HG03571 (cell line): ENCODE measurements around the gene DCC.

Source experiments
- ATAC-seq: cut with Tn5 transposase; IDR thresholded peaks from one replicate; pipeline ENCODE4 v1.9.1; 2021; ENCODE audit not compliant: unreplicated experiment

DCC gene

GRCh38 chr18:53147472-53147871, 807.5 kb downstream of the DCC start:
- ATAC-seq: no peak

DNA sequence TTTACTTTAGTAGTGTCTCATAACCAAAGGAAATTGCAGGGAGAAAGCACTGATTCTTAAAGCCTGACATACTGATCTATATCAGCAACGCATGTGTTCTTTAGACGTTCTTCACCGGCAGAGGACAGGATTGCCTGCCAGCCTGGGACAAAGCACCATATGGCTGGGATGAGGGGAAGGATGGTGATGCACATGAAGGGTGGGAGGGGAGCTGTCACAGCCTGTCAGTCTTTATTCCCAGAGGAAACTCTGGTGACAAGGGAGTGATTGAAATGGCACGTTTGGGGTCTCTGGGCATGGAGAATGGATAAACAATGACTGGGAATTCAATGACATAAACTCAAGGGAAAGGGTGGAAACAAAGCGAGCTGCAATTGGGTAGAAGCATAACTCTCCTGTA, 808.1 kb downstream of the DCC start:
- ATAC-seq: no peak

GRCh38 chr18:53152476-53152875, 812.5 kb downstream of the DCC start:
- ATAC-seq: no peak

GRCh38 chr18:53153281-53153680, 813.3 kb downstream of the DCC start:
- ATAC-seq: no peak

GRCh38 chr18:53153800-53154199, 813.8 kb downstream of the DCC start:
- no peak for ATAC-seq

DNA sequence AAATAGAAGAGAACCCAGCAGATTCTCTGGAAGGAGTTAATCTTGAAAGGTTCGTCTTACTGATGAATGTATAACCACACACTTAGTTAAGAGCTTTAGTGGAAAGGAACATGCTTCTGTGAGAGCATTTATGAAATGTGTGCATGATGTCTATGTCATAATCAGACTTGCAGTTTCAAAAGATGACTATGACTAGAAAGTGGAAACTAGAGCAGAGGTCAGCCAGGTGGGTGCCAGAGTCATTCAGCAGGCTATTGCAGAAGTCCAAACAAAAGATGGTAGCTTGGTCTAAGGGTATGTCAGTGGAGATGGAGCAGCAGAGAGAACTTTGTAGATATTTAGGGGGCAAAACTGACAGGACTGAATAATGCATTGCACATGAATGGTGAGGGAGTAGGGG, 825.8 kb downstream of the DCC start:
- ATAC-seq: no peak

DNA sequence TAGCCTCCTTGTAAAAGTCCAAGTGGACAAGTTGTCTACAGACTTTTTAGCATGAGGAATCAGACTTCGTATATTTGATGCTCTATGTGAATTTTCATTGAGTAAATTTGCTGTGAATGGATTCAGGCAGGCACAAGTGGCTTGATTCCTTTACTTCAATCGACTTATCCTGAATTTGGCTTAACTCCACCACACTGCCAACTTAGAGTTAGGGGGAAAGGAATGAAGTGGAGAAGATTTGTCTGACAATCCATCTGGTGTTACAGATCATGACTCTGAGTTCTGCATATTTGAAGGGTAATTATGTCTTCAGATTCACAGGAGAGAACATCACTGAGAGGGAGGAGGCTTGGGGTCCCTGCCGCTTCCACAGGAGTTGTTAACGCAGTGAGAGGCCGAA, 829.3 kb downstream of the DCC start:
- no peak for ATAC-seq

DNA sequence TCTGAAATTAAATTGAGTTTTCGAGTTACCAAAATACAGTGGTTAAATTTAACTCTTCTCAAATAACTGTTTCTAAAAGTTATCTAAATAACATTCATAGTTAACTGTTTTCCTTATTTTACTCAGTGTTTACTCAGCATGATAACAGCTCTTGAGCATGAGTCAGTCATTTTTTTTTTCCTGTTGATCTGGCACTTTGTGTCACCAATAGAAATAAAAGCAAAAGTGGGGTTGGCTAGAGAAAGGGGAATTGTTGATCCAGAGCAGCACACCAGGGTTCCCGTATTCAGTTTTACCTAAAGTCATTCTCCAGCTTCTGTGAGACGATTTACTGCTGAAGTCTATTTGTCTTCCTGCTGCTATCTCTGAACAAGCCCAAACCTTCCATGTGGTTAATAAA, 851.6 kb downstream of the DCC start:
- no peak for ATAC-seq

DNA sequence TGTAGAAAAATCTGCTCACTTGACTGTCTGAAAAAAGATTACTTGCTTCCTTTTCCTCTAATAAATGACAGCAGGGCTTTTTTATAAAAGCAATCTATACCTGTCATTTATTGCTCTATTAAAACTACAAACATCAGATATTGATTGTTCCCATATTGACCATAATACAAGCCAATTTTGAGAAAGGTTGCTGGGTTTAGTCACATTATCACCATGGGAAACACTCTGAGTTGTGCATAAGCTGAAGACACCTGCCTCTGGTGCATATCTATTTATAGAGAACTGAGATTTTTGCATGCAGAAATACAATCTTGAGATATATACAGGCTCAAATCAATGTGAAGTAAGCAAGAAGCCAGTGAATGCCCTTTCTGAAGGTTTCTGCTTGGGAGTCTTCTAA, 853.9 kb downstream of the DCC start:
- no peak for ATAC-seq

- ATAC-seq: no peak
These were observed 879.9 kb downstream of the DCC start for GRCh38 chr18:53219853-53220252.

GRCh38 chr18:53224128-53224778, 884.3 kb downstream of the DCC start:
- ATAC-seq: no peak

DNA sequence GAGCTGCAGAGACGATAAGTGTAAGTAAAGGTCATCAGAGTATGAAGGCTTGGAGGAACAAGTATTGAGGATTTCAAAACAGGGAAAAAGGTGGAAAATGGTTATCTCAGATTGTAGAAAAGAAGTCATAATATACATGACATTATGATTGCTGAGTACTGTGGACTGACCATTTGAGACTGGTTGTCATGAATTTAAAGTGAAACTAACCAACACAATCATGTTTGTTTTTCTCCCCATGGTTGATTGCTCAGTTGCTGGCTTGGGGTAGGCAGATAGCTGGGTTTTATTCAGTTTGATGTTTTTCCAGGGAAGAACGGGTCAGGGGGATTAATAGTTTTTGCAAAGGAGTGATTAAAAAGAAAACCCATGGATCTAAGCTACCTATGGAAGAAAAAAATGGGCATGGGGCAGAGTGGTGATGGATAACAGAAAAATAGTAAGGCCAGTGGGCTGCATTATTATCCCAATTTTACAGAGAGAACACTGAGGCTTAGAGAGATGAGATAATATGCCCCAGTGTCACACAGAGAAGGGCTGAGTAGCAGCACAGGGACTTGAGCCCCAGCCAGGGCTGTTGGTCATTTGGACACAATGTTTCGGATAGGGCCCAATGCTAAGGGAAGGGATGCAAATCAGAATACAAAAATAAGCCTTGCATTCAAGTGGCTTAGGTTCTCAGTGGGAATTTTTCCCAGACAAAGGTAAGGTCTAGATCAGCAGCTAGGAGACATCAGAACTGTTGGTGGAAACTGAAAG, 885.7 kb downstream of the DCC start:
- no peak for ATAC-seq

- ATAC-seq: no peak
These were observed 894.6 kb downstream of the DCC start for GRCh38 chr18:53234610-53235009.

GRCh38 chr18:53241161-53241560, 901.2 kb downstream of the DCC start:
- no peak for ATAC-seq

DNA sequence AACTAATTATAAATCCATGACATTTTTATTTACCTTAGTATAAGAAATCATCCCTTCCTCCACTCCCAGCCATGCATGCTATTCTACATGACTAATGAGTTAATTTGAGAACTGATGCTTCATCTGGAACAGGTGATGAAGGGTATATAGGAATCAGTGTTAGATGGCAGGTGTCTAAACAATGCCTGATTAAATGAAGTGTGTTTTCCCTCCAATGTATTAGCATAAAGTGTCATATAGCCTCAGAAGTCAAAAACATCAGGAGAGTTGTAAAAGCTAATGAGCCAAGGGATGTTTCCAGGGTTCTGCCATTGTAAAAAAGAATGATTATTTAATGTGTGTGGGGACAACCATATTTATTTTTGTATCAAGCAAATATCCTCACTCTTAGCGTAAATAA, 913.8 kb downstream of the DCC start:
- ATAC-seq: no peak

DNA sequence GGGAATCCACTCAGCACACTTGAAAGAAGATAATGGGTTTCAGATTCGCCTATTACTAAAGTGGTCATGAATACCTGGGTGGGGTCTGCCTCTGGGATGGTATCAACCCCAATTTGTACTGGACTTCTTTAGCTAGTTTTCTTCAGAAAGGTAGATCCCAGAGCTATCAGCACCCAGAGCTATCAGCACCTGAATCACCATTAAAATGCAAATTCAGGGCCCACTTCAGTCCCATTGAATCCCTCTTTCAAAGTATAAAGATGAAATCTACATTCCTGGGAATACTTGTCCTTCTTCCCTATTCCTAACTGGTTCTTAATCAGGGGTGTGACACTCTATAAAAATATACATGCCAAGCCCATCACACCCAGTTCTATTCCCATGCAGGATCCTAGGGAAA, 914.3 kb downstream of the DCC start:
- ATAC-seq: no peak

DNA sequence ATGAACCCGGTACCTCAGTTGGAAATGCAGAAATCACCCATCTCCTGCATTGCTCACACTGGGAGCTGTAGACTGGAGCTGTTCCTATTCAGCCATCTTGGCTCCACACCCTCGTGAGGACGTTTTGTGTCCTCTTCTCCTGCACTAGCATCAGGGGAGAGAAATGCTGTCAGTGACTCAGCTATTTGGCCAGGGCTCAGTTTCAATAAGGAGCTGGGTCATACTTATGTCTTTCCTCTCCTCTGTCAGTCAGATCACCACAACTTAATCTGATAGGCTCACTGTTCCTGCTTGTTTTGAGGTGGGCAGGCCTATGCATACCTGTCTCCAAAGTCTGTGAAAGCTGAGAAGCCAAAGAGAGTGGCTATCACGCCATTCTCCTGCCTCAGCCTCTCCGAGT, 921.2 kb downstream of the DCC start:
- no peak for ATAC-seq

GRCh38 chr18:53266850-53267249, 926.9 kb downstream of the DCC start:
- no peak for ATAC-seq

DNA sequence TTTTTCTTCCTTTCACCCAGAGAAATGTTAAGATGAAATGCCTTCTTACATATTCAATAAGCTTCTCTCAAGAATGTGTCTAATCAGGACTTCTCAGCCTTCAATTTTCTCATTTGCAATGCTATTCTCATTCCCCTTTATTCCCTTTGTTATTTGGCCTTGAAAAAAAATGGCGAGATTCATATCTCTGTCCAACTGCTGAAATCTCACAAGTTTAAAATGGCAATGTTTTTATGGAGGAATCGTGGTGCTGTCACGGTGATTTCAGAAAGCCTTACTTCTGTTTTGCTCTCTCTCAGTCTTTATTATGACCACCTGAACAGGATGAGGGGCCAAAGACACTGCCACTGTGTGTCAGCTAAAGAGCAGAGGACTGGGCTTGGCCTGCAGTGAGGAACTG, 928.5 kb downstream of the DCC start:
- no peak for ATAC-seq

GRCh38 chr18:53281406-53281805, 941.4 kb downstream of the DCC start:
- no peak for ATAC-seq

- no peak for ATAC-seq
These were observed 943.7 kb downstream of the DCC start for GRCh38 chr18:53283708-53284107.

GRCh38 chr18:53305461-53305860, 965.5 kb downstream of the DCC start:
- no peak for ATAC-seq

GRCh38 chr18:53319628-53320027, 979.6 kb downstream of the DCC start:
- ATAC-seq: no peak
